Adrenal gland (tissue), 5 donors: Measurements from ENCODE around the gene FAM240A.

ENCODE experiments used
- CTCF ChIP-seq, 6 experiments: fragments of 450-650 bp in 4 of 6; fragments of 200-600 bp in 2 of 6; sonication (generic) in 1 of 6; IDR thresholded peaks; 1 replicate in 5 of 6; 2 replicates in 1 of 6; pipeline versions ENCODE4 v1.5.1 to v1.8.0; 2016 to 2021; ENCODE audit warnings: antibody characterized with exemption in 6 of 6, mild to moderate bottlenecking in 2 of 6, moderate library complexity in 1 of 6
- POLR2A ChIP-seq, 2 donors: fragments of 450-650 bp; IDR thresholded peaks; one replicate each; pipeline ENCODE4 v1.6.1; 2017; ENCODE audit warnings: antibody characterized with exemption in 2 of 2, mild to moderate bottlenecking in 2 of 2, moderate library complexity in 1 of 2
- donor health status: DM: no; HTN: no; CAD: no.

GRCh38 chr3:46667061-46667621 lies 54.8 kb downstream of the FAM240A start:
- TF ChIP-seq CTCF (IDR thresholded peaks at IDR 0.05): no peak
- no peak for TF ChIP-seq POLR2A (IDR thresholded peaks at IDR 0.05)
